OCI-LY7 (cell line): Measurements from ENCODE around the gene NUDT22.

Source experiments
- CTCF ChIP-seq: fragments of 200-600 bp; sonication (generic); conservative IDR thresholded peaks from 2 replicates; pipeline ENCODE4 v1.5.1; 2014; ENCODE audit warnings: mild to moderate bottlenecking, antibody characterized with exemption, low read length, moderate library complexity, mixed read lengths
- EZH2phosphoT487 ChIP-seq: fragments of 200-600 bp; sonication (generic); IDR thresholded peaks from 2 replicates; pipeline ENCODE4 v1.6.1; 2018; ENCODE audit warnings: low read depth, borderline replicate concordance, mild to moderate bottlenecking, mixed run types, antibody characterized with exemption, low read length, moderate library complexity, mixed read lengths

GRCh38 chr11:64238999-64239398 lies 12.9 kb downstream of the NUDT22 start:
- no peak for TF ChIP-seq CTCF
- no peak for TF ChIP-seq EZH2phosphoT487
